Inflammatory macrophage (primary cell): ENCODE measurements around the gene FTSJ1.
"Not testable (repeated sequence)": the region's sequence is repeated elsewhere in the genome, so short reads cannot be mapped to it uniquely, and the experiment has no call there.

Experiments used
- DNase-seq, 2 donors: peaks; one replicate each; pipeline ENCODE4 v3.0.0-alpha.2; 2020 to 2022

Gene FTSJ1

DNA sequence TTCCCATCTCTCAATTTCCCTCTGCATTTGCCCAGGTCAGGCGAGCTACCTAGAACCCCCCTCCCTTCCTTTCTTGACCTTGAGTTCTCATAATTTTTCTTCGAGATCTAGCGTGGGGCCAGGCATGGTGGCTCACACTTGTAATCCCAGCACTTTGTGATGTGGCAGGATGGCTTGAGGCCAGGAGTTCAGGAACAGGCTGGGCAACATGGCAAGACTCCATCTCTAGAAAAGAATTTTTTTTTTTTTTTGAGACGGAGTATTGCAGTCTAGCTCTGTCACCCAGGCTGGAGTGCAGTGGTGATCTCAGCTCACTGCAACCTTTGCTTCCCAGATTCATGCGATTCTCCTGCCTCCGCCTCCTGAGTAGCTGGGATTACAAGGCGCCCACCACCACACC lies 28.3 kb downstream of the FTSJ1 start:
- DNase-seq, result no peak

DNA sequence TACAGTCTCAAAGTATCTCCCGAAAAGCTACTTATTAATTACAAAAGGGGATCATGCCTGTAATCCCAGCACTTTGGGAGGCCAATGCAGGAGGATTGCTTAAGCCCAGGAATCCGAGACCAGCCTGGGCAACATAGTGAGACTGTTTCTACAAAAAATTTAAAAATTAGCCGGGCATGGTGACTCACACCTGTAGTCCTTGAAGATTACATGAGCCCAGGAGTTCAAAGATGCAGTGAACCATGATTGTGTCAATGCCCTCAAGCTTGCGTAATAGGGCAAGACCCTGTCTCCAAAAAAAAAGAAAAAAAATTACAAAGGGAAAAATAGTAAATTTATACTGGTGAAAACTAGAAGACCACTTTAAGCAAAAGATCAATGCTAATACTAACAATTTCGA lies 29.5 kb downstream of the FTSJ1 start:
- no peak for DNase-seq

DNA sequence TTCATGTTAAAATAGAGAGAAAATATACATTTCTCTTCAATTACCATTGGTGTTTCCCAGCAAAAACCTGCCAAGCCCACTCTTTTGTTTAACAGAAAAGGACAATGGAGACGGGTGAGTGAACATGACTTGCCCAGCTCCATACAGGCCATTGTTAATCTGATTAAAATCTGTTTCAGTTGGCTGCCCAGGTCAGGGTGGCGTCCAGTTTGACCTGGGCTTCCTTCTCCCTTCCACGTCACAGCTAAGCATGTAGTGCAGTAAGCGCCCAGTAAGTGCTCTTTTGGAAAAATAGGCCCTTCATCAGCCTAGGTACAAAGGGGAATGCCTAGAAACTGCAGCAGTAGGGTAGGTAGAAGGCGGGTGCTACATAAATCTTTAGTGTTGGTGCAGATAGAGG lies 31.2 kb downstream of the FTSJ1 start:
- DNase-seq, result no peak

DNA sequence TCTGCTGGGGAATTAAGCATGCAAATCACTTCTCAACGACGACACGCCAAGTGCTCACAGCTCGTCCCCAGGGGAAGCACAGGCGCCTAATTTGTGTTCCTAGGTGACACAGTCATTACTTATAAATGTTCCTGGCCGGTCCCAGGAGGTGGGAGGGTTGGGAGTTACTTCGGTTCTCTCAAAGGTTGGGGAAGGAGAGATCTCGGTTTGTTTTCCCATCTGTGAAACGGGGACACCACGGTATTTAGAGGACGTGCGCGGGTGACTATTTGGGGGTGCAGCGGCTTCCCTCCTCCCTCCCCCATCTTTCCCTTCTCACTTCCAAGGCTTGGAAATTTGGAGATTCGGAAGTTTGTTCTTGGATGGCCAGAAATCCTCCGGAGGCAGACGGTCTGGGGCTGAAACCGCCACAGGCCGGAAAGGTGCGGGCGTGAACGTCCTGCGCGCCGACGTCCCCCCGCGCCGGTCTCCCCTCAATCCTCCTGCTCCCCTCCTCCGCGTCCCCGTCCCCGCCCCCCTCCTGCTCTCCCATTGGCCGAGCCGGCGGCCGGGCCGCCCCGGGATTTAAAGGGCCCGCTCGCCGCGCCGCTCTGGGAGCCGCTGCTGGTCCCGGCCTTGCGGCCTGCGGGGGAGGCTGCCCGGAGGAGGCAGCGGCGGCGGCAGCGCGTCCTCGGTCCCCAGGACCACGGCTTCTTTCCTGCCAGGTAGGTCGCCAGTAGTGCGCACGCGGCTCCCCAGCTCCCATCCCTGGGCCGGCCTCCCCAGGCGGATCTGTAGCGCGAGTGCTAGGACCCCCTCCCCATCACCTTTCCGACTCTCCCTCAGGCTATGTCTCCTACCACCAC lies 32.6 kb downstream of the FTSJ1 start, which contains the start of gene PORCN:
Gene PORCN (plus strand): TSS at position 593 of the 845 bp plus-strand sequence. CDS start 829 bp downstream, outside the sequence.
- peak; percentile 66 to 72 for DNase-seq

DNA sequence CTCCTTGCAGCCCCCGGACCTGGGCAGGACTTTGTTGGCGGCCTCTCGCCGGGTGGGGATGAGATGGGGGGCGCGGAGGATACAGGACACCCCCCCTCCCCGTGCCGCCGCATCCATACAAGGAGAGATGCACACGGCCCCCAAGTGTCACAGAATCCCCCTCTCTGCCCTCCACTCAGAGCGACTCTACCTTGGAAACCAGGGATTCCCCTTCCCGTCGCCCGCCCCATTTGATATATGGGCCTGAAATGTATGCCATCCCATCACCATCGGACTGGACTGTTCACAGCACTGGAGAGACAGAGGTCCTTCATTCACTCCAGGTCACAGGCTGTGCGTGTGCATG lies 33.2 kb downstream of the FTSJ1 start:
- DNase-seq, result no peak

DNA sequence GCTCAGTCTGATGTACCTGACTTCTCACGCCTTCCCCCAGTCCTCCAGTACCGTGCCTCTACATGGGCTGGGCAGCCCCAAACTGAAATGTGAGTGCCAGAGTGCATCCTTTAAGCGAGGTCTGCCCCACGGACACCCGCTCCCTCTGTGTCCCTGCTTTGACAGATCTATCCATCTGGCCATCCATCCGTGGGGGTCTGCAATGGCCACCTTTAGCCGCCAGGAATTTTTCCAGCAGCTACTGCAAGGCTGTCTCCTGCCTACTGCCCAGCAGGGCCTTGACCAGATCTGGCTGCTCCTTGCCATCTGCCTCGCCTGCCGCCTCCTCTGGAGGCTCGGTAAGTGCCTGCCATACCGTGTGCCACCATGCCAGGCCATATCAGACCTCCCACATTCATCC lies 33.6 kb downstream of the FTSJ1 start:
- DNase-seq, result no peak

DNA sequence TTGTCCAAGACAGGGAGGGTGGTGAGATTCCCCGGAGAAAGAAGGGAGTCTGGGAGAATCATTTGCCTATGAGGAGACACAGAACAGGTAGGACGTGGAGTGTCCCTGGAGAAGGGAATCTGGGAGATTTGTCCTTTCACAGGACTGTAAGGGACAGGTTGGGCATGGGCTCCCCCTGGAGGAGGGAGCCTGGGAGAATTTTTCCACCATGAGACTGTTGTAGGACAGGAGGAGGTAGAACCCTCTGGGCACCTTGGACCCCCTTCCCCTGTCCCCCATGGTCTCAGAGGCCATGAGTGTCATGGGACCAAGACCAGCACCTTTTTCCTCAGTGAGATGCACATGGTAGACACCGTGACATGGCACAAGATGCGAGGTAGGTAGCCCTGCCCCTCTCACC lies 35.6 kb downstream of the FTSJ1 start:
- DNase-seq, result peak in 1 of 2 donors; percentile 9

DNA sequence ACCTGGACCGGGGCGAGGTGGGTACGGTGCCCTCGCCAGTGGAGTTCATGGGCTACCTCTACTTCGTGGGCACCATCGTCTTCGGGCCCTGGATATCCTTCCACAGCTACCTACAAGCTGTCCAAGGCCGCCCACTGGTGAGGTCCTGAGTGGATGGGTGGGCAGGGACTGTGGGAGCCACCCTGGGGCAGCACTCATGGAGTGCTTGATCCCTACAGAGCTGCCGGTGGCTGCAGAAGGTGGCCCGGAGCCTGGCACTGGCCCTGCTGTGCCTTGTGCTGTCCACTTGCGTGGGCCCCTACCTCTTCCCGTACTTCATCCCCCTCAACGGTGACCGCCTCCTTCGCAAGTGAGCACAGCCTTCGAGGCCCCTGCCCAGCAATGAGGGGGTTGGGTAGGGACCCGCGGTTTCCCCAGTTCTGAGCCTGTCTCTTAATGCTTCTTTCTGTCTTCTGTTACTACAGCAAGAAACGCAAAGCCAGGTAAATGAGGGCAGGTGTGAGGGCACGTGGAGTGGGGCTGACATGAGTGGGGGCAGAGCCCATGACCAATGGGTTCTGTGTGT lies 36.5 kb downstream of the FTSJ1 start:
- no peak for DNase-seq

DNA sequence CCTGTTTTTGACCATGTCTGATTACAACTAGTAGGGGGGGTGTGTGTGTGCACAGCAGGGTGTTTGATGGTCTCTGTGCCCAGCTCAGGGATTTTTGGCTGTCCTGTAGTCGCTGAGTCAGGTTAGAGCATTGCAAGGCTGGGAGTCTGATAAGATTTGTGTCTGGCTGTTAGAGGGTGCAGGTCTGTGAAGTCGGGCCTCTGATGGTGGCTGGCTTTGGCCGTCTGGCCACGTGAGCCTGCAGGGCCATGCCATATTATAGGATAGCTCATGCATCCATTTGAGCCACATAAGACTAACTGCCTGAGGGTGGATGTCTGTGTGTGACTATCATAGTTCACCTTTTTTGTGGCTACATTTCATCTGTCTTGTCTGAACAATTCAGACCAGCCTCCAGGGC lies 37.7 kb downstream of the FTSJ1 start:
- DNase-seq, result no peak

DNA sequence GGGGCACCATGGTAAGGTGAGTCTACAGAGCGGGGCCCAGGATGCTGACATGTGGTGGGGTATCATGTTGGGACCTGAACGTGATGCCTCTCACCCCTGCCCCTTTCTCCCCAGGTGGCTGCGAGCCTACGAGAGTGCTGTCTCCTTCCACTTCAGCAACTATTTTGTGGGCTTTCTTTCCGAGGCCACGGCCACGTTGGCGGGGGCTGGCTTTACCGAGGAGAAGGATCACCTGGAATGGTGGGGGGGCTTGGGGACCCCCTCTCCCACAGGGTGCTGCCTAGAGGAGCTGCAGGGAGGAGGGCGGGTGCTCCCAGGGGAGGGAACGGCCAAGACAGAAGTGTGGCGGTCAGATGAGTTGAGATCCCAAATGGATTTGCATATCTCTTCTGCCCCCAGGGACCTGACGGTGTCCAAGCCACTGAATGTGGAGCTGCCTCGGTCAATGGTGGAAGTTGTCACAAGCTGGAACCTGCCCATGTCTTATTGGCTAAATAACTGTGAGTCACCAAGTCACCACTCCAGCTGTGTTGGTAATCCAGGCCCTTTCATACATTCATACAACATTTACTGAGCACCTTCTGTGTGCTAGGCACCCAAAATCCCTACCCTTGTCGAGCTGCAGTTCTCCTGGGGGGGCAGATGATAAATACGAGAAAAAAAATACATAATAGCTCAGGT lies 38.3 kb downstream of the FTSJ1 start:
- no peak for DNase-seq

DNA sequence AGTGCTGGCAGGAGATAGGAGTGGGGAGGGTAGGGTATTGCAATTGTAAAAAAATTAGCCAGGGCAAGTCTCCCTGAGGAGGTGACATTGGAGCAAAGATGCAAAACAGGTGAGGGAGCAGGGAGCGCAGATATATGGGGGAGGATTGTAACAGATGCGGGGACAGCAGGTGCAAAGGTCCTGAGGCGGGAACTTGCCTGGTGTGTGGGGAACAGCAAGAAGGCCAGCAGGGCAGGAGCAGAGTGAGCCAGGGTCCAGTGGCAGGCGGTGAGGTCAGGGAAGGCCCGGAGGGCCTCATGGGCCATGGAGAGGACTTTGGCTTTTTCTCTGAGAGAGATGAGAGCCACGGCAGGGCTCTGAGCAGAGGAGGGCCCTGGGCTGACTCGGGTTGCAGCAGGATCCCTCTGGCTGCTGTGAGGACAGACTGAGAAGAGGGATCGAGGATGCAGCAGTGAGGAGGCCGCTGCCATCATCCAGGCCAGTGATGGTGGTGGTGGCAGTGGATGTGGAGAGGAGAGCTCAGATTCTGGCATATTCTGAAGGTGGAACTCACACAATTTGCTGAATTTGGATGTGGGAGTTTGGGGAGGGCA lies 39.0 kb downstream of the FTSJ1 start:
- no peak for DNase-seq

DNA sequence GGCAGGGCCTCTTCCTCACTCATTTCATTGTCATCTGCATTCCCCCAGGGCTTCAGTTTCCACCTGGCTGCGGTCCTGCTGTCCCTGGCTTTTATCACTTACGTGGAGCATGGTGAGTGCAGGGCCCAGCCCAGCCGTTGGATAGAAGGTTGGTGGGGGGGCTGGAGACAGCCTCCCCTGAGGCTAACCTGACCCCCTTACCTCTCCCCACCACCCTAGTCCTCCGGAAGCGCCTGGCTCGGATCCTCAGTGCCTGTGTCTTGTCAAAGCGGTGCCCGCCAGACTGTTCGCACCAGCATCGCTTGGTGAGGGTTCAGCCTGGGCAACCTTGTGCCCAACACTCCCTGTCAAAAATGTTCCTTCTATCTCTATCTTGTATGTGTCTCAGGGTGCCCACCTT lies 39.8 kb downstream of the FTSJ1 start:
- DNase-seq, result no peak

DNA sequence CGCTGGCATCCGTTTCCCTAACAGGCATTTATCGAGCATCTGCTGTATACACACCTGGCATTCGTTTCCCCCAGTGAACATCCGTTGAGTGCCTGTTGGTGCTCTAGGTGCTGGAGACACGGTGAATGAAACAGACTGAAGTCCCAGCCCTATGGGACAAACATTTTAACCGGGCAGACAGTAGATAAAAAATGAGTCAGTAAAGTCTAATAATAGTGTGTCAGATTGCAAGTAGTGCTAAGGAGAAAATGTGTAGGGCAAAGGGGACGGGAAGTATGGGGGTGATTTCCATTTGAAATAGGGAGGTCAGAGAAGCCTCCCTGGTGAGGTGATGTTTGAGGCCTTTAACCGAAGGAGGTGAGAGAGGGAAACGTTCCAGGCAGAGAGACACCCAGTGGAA lies 40.3 kb downstream of the FTSJ1 start:
- DNase-seq, result no peak

DNA sequence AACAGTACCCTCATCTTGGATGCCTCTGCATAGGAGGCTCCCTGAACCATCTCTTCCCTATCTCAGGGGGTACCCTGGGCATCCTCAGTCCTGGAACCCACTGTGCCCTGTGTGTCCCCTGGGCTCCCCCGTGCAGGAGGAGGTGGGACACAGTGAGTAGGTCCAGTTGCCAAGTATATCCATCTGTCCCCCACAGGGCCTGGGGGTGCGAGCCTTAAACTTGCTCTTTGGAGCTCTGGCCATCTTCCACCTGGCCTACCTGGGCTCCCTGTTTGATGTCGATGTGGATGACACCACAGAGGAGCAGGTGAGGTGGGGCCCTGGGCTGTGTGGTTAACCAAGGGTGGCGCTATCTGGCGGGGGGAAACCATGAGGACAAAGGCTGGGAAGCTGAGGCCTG lies 41.0 kb downstream of the FTSJ1 start:
- no peak for DNase-seq

DNA sequence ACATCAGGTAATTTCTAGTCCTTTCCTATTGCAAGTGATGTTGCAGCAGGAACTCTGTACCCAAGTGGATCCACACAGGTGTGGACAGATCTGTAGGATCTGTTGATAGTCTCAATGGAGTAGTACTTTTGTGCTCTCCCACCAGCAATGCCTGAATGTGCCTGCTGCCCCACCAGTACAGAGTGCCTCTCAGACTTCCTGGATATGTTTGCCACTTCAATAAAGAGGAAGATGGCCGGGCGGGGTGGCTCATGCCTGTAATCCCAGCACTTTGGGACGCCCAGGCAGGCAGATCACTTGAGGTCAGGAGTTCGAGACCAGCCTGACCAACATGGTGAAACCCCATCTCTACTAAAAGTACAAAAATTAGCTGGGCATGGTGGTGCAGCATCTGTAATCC lies 43.5 kb downstream of the FTSJ1 start:
- peak; percentile 25 to 29 for DNase-seq

DNA sequence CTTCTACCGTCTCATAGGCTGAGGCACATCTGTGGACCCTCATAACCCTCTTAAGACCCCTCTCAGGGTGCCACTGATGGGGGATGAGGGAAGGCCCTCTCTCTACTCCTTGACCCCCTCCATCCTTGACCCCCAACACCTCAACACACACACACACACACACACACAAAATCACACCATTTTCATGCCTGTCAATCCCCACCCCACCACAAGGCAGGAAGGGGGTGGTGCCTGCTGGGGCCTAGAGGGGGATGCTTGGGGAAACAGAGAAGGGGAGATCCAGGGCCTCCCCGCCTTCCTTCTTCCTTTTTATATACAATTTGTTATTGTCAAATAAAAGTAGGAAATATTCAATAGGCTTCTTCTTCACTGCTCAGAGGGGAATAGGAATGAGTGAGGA lies 44.5 kb downstream of the FTSJ1 start:
- DNase-seq, result no peak

DNA sequence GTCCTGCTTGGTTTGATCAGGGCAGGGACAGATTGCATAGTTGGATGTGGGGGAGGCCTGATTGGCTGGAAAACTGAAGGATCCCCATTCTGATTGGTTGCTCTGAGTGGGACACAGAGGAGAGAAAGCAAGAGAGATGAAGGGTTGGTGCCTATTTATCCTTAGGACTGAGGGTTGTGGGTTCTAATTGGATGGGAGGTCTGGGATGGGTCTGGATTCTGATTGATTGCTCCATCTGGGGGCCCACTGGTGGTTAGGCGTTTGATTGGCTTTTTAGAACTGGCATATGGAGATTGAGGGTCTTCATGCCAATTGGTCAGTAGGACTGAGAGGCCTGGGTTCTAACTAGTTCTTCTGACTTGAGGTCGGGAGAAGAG lies 45.0 kb downstream of the FTSJ1 start:
- no peak for DNase-seq

DNA sequence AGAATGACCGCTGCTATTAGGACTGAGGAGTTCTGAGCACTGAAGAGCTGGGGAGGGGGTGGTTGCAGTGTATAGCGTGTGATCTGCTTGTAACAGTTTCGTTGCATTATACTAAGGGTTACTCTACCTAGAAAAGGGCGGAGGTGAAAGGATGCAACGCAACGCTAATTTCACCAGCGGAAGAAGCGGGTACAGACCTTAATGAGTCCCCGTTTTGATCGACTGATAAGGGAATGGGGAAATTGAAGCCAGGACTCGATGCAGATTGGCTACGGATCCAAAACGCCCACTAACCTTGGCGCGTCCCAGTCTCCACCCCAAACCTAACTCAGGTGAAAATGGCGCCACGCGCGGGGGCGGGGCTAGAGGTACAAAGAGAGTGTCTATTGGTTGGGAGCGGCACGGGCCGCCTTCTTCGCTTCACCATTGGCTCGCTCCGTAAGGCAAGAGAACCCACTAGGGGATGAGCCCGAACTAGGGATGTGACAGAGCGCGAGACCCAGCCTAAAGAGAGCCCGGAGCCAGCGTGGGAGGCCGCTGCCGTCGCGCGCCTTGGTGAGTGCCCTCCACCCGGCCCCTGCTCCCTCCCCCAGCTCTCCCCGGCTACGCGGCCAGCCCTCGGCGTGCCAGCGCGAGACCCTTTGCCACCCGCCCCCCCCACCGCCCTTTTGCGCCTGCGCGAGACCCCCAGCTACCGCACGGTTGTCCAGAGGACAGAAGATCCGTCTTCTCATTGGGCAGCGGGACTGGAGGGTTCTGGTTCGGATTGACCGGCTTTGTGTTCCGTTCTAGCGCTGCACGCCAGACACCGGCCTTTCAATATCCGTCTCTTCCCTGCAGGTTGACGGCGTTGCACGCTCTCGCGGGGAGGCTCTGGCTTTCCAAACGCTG lies 45.6 kb downstream of the FTSJ1 start, which contains the start of gene EBP:
Gene EBP (plus strand): TSS at position 456 of the 891 bp plus-strand sequence. CDS start 1,964 bp downstream, outside the sequence.
- DNase-seq, result peak; percentile 93

DNA sequence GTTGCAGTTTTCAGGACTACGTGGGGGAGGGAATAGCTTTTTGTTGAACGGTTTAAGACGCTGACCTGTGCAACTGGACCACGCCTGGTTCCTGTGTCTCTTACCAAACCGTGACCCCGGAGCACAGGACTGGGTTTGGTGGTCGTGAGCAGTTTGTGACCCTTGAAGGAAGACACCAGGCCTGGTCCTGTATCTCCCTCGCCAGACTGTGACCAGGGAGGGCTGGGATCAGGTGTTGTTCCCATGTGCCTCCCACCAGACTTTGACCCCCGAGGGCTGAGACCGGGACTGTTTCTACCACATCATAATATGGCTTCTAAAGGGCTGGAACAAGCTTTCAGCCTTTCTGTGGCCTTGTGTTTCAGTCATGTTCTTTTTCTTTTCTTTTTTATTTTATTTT lies 46.3 kb downstream of the FTSJ1 start:
- DNase-seq, result no peak

DNA sequence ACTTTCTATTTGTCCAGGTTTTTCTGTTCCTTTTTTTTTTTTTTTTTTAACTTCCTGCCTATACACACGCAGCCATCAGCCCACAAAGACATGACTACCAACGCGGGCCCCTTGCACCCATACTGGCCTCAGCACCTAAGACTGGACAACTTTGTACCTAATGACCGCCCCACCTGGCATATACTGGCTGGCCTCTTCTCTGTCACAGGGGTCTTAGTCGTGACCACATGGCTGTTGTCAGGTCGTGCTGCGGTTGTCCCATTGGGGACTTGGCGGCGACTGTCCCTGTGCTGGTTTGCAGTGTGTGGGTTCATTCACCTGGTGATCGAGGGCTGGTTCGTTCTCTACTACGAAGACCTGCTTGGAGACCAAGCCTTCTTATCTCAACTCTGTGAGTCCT lies 47.7 kb downstream of the FTSJ1 start:
- no peak for DNase-seq

DNA sequence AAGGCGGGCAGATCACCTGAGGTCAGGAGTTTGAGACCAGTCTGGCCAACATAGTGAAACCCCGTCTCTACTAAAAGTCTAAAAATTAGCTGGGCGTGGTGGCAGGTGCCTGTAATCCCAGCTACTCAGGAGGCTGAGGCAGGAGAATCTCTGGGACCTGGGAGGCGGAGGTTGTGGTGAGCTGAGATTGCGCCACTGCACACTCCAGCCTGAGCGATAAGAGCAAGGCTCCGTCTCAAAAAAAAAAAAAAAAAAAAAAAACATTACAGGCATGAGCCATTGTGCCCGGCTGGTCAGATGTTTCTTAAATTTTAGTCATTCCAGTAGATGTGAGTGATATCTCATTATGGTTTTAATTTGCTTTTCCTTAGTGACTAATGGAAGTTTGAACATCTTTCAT lies 49.9 kb downstream of the FTSJ1 start:
- DNase-seq, result not testable (repeated sequence)

DNA sequence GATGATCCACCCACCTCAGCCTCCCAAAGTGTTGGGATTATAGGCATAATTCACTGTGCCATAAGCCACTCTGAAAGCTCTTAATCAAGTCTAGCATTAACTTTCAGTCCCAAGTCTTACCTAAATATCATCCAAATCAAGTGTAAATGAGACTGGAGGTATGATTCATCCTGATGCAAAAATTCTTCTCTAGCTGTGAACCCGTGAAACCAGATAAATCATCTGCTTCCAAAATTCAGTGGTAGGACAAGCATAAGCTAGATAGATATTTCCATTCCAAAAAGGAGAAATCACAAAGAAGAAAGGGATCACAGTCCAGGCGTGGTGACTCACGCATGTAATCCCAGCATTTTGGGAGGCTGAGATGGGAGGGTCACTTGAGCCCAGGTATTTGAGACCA lies 54.7 kb downstream of the FTSJ1 start:
- no peak for DNase-seq
